Peyer's patch (tissue), 4 donors: ENCODE data around the gene PACRG. TPM values are rescaled to one million over a fixed set of nuclear protein-coding genes. Genes with fewer than 3 reads are reported as not detected.

Experiments
- DNase-seq, 3 donors: peaks; one replicate each; pipeline ENCODE4 v3.0.0-alpha.2; 2017 to 2019
- H3K27ac ChIP-seq, 4 donors: fragments of 200-600 bp; sonication (generic); one replicate each; pipeline ENCODE4 v1.5.1; 2016 to 2019
- H3K27me3 ChIP-seq, 2 donors: fragments of 200-600 bp; sonication (generic); one replicate each; pipeline ENCODE4 v1.5.1; 2019
- H3K36me3 ChIP-seq, 3 donors: fragments of 200-600 bp; sonication (generic); one replicate each; pipeline ENCODE4 v1.5.1; 2016 to 2019
- H3K4me1 ChIP-seq, 4 donors: fragments of 200-600 bp; sonication (generic); one replicate each; pipeline ENCODE4 v1.5.1; 2016 to 2019
- H3K4me3 ChIP-seq, 4 donors: fragments of 200-600 bp; sonication (generic); 1 replicate in 3 of 4; 2 replicates in 1 of 4; pipeline ENCODE4 v1.5.1; 2016 to 2019; ENCODE audit warnings: mild to moderate bottlenecking in 1 of 4
- H3K9me3 ChIP-seq, 4 donors: fragments of 200-600 bp; sonication (generic); one replicate each; pipeline ENCODE4 v1.5.1; 2016 to 2019; ENCODE audit warnings: mild to moderate bottlenecking in 1 of 4
- CTCF ChIP-seq, 6 experiments: fragments of 450-650 bp in 4 of 6; fragments of 200-600 bp in 2 of 6; sonication (generic) in 1 of 6; IDR thresholded peaks; one replicate each; pipeline ENCODE4 v1.5.1; 2017 to 2019; ENCODE audit warnings: antibody characterized with exemption in 6 of 6, mild to moderate bottlenecking in 3 of 6, moderate library complexity in 1 of 6
- POLR2A ChIP-seq, 2 donors: fragments of 450-650 bp; IDR thresholded peaks; one replicate each; pipeline ENCODE4 v1.5.1; 2017; ENCODE audit warnings: antibody characterized with exemption in 2 of 2, mild to moderate bottlenecking in 2 of 2, moderate library complexity in 2 of 2
- total RNA-seq, 4 donors: library from RNA; depleted of rRNA; stranded (reverse); fragments of >200 nt; gene quantifications; one replicate each; pipeline ENCODE4 v1.1.0, GENCODE V29; 2016

The PACRG gene
- total RNA-seq, 4 donors from 2014 or later, result 0.76 to 2.5 TPM; not detected in 2

- H3K4me3 ChIP-seq, result no peak overlapping the region
- TF ChIP-seq CTCF (IDR thresholded peaks at IDR 0.05), result no peak
- no peak for TF ChIP-seq POLR2A (IDR thresholded peaks at IDR 0.05)
- H3K9me3 ChIP-seq, result peaks cover 0 to 4% (median 0%) of the 10 kb centered on the region in 4 donors
- H3K36me3 ChIP-seq, result no peaks in the 10 kb centered on the region
- H3K27ac ChIP-seq, result no peak overlapping the region
- no peak for DNase-seq
- no peaks in the 10 kb centered on the region for H3K4me1 ChIP-seq
- H3K27me3 ChIP-seq, result no peaks in the 10 kb centered on the region
Observed at GRCh38 chr6:163063561-163063960, 335.8 kb downstream of the PACRG start.

- Histone ChIP-seq H3K9me3 (peaks cover 0 to 5% (median 0%) of the 10 kb centered on the region in 4 donors), H3K36me3 (no peaks in the 10 kb centered on the region), H3K4me1 (no peaks in the 10 kb centered on the region), H3K4me3 (no peak overlapping the region), H3K27ac (no peak overlapping the region), H3K27me3 (no peaks in the 10 kb centered on the region)
- no peak for DNase-seq
- no peak for TF ChIP-seq CTCF (IDR thresholded peaks at IDR 0.05)
- no peak for TF ChIP-seq POLR2A (IDR thresholded peaks at IDR 0.05)
Observed at GRCh38 chr6:163064397-163064796, 336.6 kb downstream of the PACRG start.

- H3K4me3 ChIP-seq, result no peak overlapping the region
- peaks cover 0 to 3% (median 0%) of the 10 kb centered on the region in 4 donors for H3K9me3 ChIP-seq
- no peaks in the 10 kb centered on the region for H3K27me3 ChIP-seq
- no peak for DNase-seq
- H3K27ac ChIP-seq, result no peak overlapping the region
- no peaks in the 10 kb centered on the region for H3K4me1 ChIP-seq
- H3K36me3 ChIP-seq, result no peaks in the 10 kb centered on the region
- TF ChIP-seq POLR2A (IDR thresholded peaks at IDR 0.05), result no peak
Observed at GRCh38 chr6:163066200-163066599, 338.4 kb downstream of the PACRG start.

- Histone ChIP-seq H3K27ac (no peak overlapping the region), H3K36me3 (no peaks in the 10 kb centered on the region), H3K4me1 (no peaks in the 10 kb centered on the region), H3K27me3 (no peaks in the 10 kb centered on the region), H3K4me3 (no peak overlapping the region), H3K9me3 (no peaks in the 10 kb centered on the region)
- DNase-seq, result no peak
- no peak for TF ChIP-seq CTCF (IDR thresholded peaks at IDR 0.05)
- TF ChIP-seq POLR2A (IDR thresholded peaks at IDR 0.05), result no peak
Observed at GRCh38 chr6:163077134-163077533, 349.4 kb downstream of the PACRG start.

GRCh38 chr6:163078712-163079111, 350.9 kb downstream of the PACRG start:
- Histone ChIP-seq H3K4me1 (no peaks in the 10 kb centered on the region), H3K4me3 (no peak overlapping the region), H3K27ac (no peak overlapping the region), H3K36me3 (no peaks in the 10 kb centered on the region), H3K27me3 (no peaks in the 10 kb centered on the region), H3K9me3 (no peaks in the 10 kb centered on the region)
- no peak for TF ChIP-seq POLR2A (IDR thresholded peaks at IDR 0.05)
- DNase-seq, result no peak

- Histone ChIP-seq H3K9me3 (no peaks in the 10 kb centered on the region), H3K27ac (no peak overlapping the region), H3K4me1 (no peaks in the 10 kb centered on the region), H3K36me3 (no peaks in the 10 kb centered on the region), H3K27me3 (no peaks in the 10 kb centered on the region), H3K4me3 (no peak overlapping the region)
- TF ChIP-seq CTCF (IDR thresholded peaks at IDR 0.05) (no peak), POLR2A (IDR thresholded peaks at IDR 0.05) (no peak)
- no peak for DNase-seq
Observed at GRCh38 chr6:163080228-163080627, 352.5 kb downstream of the PACRG start.

- no peak for DNase-seq
- Histone ChIP-seq H3K27me3 (no peaks in the 10 kb centered on the region), H3K27ac (no peak overlapping the region), H3K4me3 (no peak overlapping the region), H3K36me3 (no peaks in the 10 kb centered on the region), H3K9me3 (no peaks in the 10 kb centered on the region), H3K4me1 (no peaks in the 10 kb centered on the region)
- TF ChIP-seq POLR2A (IDR thresholded peaks at IDR 0.05) (no peak), CTCF (IDR thresholded peaks at IDR 0.05) (no peak)
Observed at GRCh38 chr6:163083141-163083540, 355.4 kb downstream of the PACRG start.
